ENCODE data around the gene SEMA4D.

The SEMA4D gene

DNA sequence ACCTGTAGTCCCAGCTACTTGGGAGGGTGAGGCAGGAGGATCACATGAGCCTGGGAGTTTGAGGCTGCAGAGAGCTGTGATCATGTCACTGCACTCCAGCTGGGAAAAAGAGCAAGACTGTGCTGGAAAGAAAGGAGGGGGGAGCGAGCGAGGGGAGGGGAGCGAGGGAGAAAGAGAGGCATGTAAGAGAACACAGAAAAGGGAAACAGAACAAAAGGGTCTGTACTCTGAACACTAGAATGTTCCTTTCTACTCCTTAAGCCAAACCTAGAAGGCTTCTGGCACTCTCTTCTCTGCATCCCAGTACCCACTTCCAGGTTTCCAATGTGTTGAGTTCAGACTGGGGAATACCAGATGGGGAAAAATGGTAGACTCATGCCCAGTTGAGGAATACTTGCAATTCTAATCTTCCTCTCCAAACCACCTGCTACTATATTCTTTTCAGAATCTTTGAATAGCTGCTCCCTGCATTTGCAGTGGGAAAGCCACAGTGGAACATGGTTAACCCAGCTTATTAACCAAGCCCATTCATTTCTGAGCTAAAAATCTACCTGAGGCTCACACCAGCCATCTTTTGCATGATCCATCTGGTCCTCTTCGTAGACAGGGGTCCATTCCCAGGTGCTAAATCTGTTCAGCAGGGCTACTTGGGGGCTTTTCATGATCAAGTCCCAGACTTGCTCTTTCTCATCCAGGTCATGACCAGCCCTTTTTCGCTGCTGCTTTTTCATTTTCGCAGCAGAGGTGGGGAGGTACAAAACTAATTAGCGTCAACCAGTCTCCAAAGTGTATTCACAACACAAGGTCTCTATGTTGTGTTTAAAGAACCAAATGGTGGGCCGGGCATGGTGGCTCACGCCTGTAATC is 34.9 kb downstream of the SEMA4D start:
- no peak overlapping the region for H3K27ac Mint-ChIP-seq
- no peak overlapping the region for H3K4me3 Mint-ChIP-seq
- no peak for DNase-seq
- peaks cover 3% of the 10 kb centered on the region for H3K27me3 Mint-ChIP-seq (ENCODE audit: low read depth, poor library complexity)
- peaks cover 5% of the 10 kb centered on the region for H3K36me3 Mint-ChIP-seq (ENCODE audit: low read depth)
- TF ChIP-seq, protein P1, sequence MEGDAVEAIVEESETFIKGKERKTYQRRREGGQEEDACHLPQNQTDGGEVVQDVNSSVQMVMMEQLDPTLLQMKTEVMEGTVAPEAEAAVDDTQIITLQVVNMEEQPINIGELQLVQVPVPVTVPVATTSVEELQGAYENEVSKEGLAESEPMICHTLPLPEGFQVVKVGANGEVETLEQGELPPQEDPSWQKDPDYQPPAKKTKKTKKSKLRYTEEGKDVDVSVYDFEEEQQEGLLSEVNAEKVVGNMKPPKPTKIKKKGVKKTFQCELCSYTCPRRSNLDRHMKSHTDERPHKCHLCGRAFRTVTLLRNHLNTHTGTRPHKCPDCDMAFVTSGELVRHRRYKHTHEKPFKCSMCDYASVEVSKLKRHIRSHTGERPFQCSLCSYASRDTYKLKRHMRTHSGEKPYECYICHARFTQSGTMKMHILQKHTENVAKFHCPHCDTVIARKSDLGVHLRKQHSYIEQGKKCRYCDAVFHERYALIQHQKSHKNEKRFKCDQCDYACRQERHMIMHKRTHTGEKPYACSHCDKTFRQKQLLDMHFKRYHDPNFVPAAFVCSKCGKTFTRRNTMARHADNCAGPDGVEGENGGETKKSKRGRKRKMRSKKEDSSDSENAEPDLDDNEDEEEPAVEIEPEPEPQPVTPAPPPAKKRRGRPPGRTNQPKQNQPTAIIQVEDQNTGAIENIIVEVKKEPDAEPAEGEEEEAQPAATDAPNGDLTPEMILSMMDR (IDR thresholded peaks at IDR 0.05), result no peak
- H3K9me3 Mint-ChIP-seq, result no peaks in the 10 kb centered on the region
- peaks cover 77% of the 10 kb centered on the region for H3K4me1 Mint-ChIP-seq

DNA sequence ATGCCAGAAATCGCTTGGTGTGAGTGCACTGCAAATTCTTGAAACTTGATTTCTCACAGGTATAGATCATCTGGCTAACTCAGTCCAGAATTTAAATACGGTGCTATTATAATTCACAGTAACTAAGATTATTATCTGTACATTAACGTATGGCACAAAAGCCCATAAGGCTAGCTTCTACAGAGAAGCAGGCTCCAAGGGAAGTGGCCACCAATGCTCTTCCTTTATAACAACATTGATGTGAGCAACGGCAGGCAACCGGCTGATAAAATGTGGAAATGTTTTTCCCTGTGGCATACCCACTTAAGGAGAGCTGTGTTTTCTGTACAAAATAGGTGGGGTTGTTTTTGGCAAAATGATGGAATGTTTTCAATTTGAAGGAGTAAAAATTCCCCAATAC is 35.7 kb downstream of the SEMA4D start:
- no peak for DNase-seq
- Mint-ChIP-seq H3K27me3 (ENCODE audit: low read depth, poor library complexity) (peaks cover 3% of the 10 kb centered on the region), H3K27ac (peak overlapping the region; percentile 69), H3K36me3 (ENCODE audit: low read depth) (peaks cover 5% of the 10 kb centered on the region), H3K4me1 (peaks cover 71% of the 10 kb centered on the region), H3K4me3 (no peak overlapping the region), H3K9me3 (no peaks in the 10 kb centered on the region)
- TF ChIP-seq, protein P1 (IDR thresholded peaks at IDR 0.05), result no peak

DNA sequence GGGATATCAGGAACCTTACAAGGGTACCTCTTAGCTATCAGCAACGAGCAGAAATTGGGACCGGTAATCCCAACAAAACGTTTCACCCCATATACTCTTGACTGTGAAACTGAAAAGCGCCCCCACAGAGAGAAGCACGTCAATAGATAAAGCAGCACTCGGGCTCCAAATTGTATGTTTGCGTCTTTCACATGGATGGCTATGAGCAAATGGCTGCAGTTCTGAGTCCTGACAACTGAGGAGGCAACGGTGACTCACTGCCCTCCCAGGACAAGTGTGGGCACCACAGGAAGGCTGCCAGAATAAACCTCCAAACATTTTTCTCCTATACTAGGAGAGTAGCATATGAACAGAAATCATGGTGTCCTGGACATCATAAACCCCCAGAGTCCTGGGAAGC is 36.6 kb downstream of the SEMA4D start:
- Mint-ChIP-seq H3K4me1 (peaks cover 71% of the 10 kb centered on the region), H3K9me3 (no peaks in the 10 kb centered on the region), H3K27ac (no peak overlapping the region), H3K4me3 (no peak overlapping the region), H3K36me3 (ENCODE audit: low read depth) (peaks cover 5% of the 10 kb centered on the region), H3K27me3 (ENCODE audit: low read depth, poor library complexity) (peaks cover 3% of the 10 kb centered on the region)
- TF ChIP-seq, protein P1 (IDR thresholded peaks at IDR 0.05), result no peak
- no peak for DNase-seq

DNA sequence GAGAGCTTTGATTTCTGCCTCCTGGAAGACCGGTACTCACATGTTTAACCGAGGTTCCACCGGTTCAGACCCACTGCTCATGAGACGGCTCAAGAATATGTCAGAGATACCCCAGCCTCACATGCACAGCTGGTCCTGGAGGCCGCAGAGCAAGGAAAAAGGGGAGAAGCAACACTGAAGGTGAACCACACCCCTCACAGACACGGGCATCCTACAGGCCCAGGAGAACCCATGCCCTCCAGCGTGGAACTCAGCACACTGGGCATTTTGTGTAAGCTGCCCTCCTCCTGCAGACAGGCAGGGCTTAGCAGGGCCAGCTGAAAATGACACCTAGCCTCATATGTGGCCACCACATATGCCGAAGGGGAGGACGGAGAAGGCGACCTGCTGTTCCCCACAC is 37.4 kb downstream of the SEMA4D start:
- H3K4me3 Mint-ChIP-seq, result no peak overlapping the region
- peaks cover 5% of the 10 kb centered on the region for H3K36me3 Mint-ChIP-seq (ENCODE audit: low read depth)

DNA sequence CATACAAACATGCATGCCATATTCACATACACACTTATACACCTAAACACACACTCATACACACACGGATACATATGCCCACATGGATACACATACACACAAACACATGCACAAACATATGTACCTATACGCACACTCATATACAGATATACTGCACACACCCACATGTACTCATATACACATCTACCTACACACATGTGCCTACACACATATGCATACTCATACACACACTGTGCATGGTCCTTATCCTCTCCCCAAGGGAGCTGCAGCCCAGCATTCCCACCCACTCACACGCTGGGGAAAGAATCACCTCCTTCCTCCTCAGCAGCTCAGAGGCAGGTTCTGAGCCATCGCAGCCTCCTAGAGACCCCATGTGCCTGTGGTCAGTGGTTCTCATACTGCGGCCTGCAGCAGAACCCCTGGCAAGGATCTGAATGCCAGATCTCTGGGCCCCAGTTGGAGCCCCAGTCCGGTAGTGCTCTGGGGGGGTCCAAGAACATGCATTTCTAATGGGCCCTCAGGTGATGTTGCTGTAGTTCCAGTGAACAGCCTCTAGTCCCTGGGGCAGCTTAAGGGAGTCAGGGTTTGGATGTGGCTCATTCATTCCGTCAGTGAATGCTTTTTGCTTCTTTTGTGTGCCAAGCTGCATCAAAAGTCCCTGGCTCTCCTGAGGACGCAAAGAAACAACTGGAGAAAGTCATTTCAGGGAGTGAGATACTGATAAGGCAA is 39.0 kb downstream of the SEMA4D start:
- Mint-ChIP-seq H3K27me3 (ENCODE audit: low read depth, poor library complexity) (peaks cover 3% of the 10 kb centered on the region), H3K9me3 (no peaks in the 10 kb centered on the region), H3K4me1 (peaks cover 59% of the 10 kb centered on the region), H3K4me3 (no peak overlapping the region), H3K36me3 (ENCODE audit: low read depth) (peaks cover under 1% of the 10 kb centered on the region), H3K27ac (no peak overlapping the region)
- TF ChIP-seq, protein P1 (IDR thresholded peaks at IDR 0.05), result no peak
- DNase-seq, result no peak

More for the DNA sequence above, 37.4 kb downstream of the SEMA4D start:
- H3K4me1 Mint-ChIP-seq, result peaks cover 74% of the 10 kb centered on the region
- no peaks in the 10 kb centered on the region for H3K9me3 Mint-ChIP-seq
- peaks cover 3% of the 10 kb centered on the region for H3K27me3 Mint-ChIP-seq (ENCODE audit: low read depth, poor library complexity)
- no peak for DNase-seq
- TF ChIP-seq, protein P1 (IDR thresholded peaks at IDR 0.05), result no peak
- no peak overlapping the region for H3K27ac Mint-ChIP-seq

All from nephron progenitor cell (in vitro differentiated cells).